ENCODE results near the gene TFAP2A.
A peak's percentile ranks its signal among the peaks of the same experiment; 100 is the strongest.

TFAP2A gene

GRCh38 chr6:10395704-10396546 is 18.9 kb downstream of the TFAP2A start:
- TF ChIP-seq POLR2AphosphoS5 (IDR thresholded peaks at IDR 0.05; ENCODE audit: low read depth, low read length) (peak; percentile 62; the same call in 1 of the 2 replicates), FOXP2 (optimal IDR thresholded peaks at IDR 0.05; ENCODE audit: borderline replicate concordance, extremely low read depth, extremely low read length, insufficient read depth) (no peak), REST (IDR thresholded peaks at IDR 0.05; ENCODE audit: insufficient read depth in 1 of 2, low read depth in 2 of 2, low read length in 2 of 2) (no peak), TAF1 (IDR thresholded peaks at IDR 0.05; ENCODE audit: borderline replicate concordance, insufficient read depth, low read length) (no peak)

GRCh38 chr6:10395171-10395703 is 19.6 kb downstream of the TFAP2A start:
- no peak for TF ChIP-seq FOXP2 (optimal IDR thresholded peaks at IDR 0.05; ENCODE audit: borderline replicate concordance, extremely low read depth, extremely low read length, insufficient read depth)
- peak; percentile 89; the same call in 1 of the 2 replicates for TF ChIP-seq SIN3A (IDR thresholded peaks at IDR 0.05; ENCODE audit: borderline replicate concordance, insufficient read depth, low read length)
- peak; percentile 52; the same call in 1 of the 2 replicates for TF ChIP-seq TAF1 (IDR thresholded peaks at IDR 0.05; ENCODE audit: borderline replicate concordance, insufficient read depth, low read length)
- TF ChIP-seq POLR2AphosphoS5 (IDR thresholded peaks at IDR 0.05; ENCODE audit: low read depth, low read length): peak; percentile 35; the same call in 1 of the 2 replicates
- TF ChIP-seq REST (IDR thresholded peaks at IDR 0.05; ENCODE audit: insufficient read depth in 1 of 2, low read depth in 2 of 2, low read length in 2 of 2): no peak

GRCh38 chr6:10393544-10394225 is 21.2 kb downstream of the TFAP2A start:
- TF ChIP-seq TAF1 (IDR thresholded peaks at IDR 0.05; ENCODE audit: borderline replicate concordance, insufficient read depth, low read length) (no peak), FOXP2 (optimal IDR thresholded peaks at IDR 0.05; ENCODE audit: borderline replicate concordance, extremely low read depth, extremely low read length, insufficient read depth) (no peak), SIN3A (IDR thresholded peaks at IDR 0.05; ENCODE audit: borderline replicate concordance, insufficient read depth, low read length) (no peak), REST (IDR thresholded peaks at IDR 0.05; ENCODE audit: insufficient read depth in 1 of 2, low read depth in 2 of 2, low read length in 2 of 2) (no peak), POLR2AphosphoS5 (IDR thresholded peaks at IDR 0.05; ENCODE audit: low read depth, low read length) (no peak)

GRCh38 chr6:10391799-10392198 is 23.1 kb downstream of the TFAP2A start:
- TF ChIP-seq SIN3A (IDR thresholded peaks at IDR 0.05; ENCODE audit: borderline replicate concordance, insufficient read depth, low read length) (no peak), POLR2AphosphoS5 (IDR thresholded peaks at IDR 0.05; ENCODE audit: low read depth, low read length) (no peak), REST (IDR thresholded peaks at IDR 0.05; ENCODE audit: insufficient read depth in 1 of 2, low read depth in 2 of 2, low read length in 2 of 2) (no peak), TAF1 (IDR thresholded peaks at IDR 0.05; ENCODE audit: borderline replicate concordance, insufficient read depth, low read length) (no peak)

Data from PFSK-1 (cell line).